GM12801 (cell line): ENCODE results near the gene WNT3A.

Experiments
- TF ChIP-seq, protein P1 (sequence below): IDR thresholded peaks from one replicate; pipeline ENCODE4 v1.5.1; 2011; ENCODE audit warnings: control low read depth; ENCODE audit not compliant: insufficient read length; ENCODE audit errors: extremely low read depth

WNT3A gene, protein sequence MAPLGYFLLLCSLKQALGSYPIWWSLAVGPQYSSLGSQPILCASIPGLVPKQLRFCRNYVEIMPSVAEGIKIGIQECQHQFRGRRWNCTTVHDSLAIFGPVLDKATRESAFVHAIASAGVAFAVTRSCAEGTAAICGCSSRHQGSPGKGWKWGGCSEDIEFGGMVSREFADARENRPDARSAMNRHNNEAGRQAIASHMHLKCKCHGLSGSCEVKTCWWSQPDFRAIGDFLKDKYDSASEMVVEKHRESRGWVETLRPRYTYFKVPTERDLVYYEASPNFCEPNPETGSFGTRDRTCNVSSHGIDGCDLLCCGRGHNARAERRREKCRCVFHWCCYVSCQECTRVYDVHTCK

DNA sequence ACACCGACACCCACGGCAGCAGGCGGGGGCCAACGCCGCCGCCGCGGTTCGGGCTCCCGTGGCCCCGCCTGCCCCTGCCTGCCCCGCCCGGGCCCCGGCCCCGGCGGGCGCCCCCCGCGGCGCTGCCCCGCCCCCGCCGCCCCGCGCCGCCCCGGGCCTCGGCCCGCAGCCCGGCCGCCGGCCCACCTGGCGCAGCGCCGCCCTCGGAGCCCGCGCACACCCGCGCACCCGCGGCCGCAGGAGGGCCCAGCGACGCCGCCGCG, at the start of gene WNT3A:
Gene WNT3A, plus strand, starts transcription at position 213 of the 263 bp plus-strand sequence. CDS start 131 bp downstream, outside the sequence.
- TF ChIP-seq, protein P1, sequence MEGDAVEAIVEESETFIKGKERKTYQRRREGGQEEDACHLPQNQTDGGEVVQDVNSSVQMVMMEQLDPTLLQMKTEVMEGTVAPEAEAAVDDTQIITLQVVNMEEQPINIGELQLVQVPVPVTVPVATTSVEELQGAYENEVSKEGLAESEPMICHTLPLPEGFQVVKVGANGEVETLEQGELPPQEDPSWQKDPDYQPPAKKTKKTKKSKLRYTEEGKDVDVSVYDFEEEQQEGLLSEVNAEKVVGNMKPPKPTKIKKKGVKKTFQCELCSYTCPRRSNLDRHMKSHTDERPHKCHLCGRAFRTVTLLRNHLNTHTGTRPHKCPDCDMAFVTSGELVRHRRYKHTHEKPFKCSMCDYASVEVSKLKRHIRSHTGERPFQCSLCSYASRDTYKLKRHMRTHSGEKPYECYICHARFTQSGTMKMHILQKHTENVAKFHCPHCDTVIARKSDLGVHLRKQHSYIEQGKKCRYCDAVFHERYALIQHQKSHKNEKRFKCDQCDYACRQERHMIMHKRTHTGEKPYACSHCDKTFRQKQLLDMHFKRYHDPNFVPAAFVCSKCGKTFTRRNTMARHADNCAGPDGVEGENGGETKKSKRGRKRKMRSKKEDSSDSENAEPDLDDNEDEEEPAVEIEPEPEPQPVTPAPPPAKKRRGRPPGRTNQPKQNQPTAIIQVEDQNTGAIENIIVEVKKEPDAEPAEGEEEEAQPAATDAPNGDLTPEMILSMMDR = no peak

DNA sequence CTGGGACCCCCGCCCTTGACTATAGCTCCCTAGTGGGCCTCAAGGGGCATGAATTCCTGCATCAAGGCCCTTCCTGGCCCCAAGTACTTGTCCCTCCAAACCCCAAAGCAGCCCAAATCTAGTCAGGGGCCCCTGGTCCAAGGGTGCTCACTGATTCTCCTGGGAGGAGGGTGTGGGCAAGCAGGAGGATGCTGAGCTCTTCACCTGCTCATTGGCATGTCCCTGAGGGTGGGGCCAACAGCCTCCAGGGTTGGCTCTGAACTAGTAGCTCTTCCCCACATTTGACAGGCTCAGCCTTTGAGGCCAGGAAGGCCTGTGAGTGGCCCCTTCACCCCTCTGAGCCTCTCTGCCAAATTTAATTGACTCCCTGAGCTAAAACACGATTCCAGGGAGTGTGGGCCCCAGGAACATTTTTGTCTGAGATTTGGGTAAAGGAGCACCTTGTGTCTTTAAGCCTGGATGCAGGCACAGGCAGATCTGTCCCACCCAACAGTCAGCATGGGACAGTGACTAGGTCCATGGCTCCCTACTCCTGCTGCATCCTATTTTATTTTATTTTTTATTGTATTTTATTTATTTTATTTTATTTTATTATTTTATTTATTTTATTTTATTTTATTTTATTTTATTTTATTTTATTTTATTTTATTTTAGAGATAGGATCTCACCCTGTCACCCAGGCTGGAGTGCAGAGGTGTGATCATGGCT, 48.0 kb upstream of the WNT3A start:
- TF ChIP-seq, protein P1 = no peak

DNA sequence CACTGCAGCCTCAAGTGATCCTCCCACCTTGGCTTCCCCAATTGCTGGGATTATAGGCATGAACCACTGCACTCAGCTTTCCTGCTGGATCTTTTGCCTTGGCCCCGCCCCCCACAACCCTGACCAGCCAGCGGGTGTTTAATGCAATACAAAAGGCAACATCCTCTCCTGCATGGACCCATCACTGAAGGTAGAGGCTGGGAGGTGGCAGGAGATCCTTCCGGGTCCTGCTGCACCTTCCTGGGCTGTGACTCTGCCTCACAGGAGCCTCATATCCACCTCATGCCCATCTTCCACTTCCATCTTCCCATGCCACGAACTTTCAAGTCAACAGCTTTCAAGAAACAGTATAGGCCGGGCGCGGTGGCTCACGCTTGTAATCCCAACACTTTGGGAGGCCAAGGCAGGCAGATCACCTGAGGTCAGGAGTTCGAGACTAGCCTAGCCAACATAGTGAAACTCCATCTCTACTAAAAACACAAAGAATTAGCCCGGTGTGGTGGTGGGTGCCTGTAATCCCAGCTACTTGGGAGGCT, 47.4 kb upstream of the WNT3A start:
- TF ChIP-seq, protein P1 = no peak

DNA sequence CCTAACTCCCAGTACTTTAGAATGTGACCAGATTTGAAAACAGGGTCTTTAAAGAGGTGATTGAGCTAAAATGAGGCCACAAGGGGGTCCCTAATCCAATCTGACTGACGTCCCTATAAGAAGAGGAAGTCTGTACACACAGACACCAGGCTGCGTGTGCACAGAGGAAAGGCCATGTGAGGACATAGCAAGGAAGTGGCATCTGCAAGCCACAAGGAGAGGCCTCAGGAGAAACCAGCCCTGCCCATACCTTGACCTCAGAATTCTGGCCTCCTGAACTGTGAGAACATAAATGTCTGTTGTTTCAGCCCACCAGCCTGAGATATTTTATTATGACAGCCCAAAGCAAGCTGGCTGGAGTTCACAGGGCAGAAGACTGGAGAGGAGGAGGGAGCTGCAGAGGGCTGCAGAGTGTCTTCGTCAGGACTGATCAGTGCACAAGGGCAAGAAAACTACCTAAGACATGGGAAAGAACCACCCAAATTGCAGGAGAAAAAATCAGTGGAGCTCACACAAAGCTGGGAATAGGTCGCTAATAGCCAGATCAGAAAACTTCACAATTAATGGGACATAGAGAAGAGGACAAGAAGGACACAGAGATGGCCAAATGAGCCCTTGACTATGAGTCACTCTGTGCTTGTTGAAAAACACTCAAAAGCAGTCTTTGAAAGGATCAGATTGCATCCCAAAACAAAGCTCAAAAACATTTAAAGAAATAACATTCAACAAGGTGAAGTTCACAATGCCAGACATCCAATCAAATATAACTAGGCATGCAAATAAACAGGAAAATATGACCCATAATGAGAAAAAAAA, 44.9 kb upstream of the WNT3A start:
- TF ChIP-seq, protein P1 = no peak

DNA sequence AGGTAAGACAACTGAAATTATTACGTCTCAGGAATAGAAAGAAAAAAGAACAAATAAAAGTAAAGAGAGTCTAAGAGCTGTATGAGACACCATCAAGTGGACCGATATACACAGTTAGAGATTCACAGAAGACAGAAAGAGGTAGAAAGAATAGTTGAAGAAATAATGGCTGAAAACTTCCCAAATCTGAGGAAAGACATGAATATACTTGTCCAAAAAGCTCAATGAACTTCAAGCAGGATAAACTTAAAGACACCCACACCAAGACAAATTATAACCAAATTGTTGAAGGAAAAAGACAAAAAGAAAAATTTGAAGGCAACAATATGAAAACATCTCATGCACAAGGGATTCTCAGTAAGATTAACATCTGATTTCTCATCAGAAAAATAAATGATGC, 19.6 kb upstream of the WNT3A start:
- TF ChIP-seq, protein P1 = no peak

DNA sequence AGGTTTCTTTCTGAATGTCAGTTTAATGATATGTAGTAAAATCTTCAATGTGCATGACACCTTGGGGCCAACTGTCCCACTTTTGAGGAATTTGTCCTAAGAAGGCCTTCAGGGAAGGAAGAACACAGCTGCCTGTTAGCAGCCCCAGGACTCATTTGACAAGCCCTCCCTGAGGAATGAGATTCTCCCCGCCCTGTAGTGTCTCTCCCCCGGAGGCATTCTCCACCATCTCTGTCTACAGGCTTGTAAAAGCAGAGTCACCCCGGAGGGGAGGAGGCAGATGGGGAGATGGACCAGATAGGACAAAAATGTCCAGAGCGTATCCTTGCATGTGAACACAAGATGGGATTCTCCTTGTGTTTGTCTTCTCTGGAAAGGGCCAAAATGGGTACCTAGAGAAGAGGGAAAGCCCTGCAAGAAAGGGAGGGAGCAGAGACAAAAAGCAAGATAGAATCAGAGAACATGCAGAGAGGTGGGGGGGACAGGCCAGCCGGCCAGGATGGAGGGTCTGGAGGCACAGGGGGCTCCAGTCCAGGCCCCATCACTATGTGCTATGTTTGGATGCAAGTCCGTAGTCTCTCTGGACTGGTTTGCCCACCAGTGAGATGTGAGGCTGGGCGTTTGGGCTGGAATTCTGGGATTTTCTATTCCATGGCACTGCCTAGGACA, 12.0 kb upstream of the WNT3A start:
- TF ChIP-seq, protein P1 = no peak
